HG03159 (cell line): ENCODE data around the gene CCNK.
A peak's percentile ranks its signal among the peaks of the same experiment; 100 is the strongest.

Experiments used
- ATAC-seq: cut with Tn5 transposase; IDR thresholded peaks from one replicate; pipeline ENCODE4 v1.9.1; 2021; ENCODE audit warnings: mild to moderate bottlenecking, moderate library complexity; ENCODE audit not compliant: unreplicated experiment

The CCNK gene

GRCh38 chr14:99480917-99481744 is at the start of gene CCNK:
Gene CCNK (plus strand): TSS chr14:99481409. CDS start chr14:99492678, 11,269 bp downstream.
- ATAC-seq: peak; percentile 86

- no peak for ATAC-seq
These were observed 49.2 kb upstream of the CCNK start for GRCh38 chr14:99431986-99432385.

- ATAC-seq: no peak
These were observed 48.7 kb upstream of the CCNK start for GRCh38 chr14:99432485-99432884.

- ATAC-seq: no peak
These were observed 45.9 kb upstream of the CCNK start for GRCh38 chr14:99435327-99435726.

- no peak for ATAC-seq
These were observed 44.7 kb upstream of the CCNK start for GRCh38 chr14:99436247-99437180.

GRCh38 chr14:99437706-99438105 is 43.5 kb upstream of the CCNK start:
- no peak for ATAC-seq

GRCh38 chr14:99440278-99440677 is 40.9 kb upstream of the CCNK start:
- no peak for ATAC-seq

- no peak for ATAC-seq
These were observed 39.9 kb upstream of the CCNK start for GRCh38 chr14:99441157-99441870.

- ATAC-seq: no peak
These were observed 39.3 kb upstream of the CCNK start for GRCh38 chr14:99441918-99442317.

- no peak for ATAC-seq
These were observed 35.3 kb upstream of the CCNK start for GRCh38 chr14:99445931-99446330.

- no peak for ATAC-seq
These were observed 33.5 kb upstream of the CCNK start for GRCh38 chr14:99447739-99448138.

GRCh38 chr14:99450266-99450665 is 30.9 kb upstream of the CCNK start:
- no peak for ATAC-seq

- no peak for ATAC-seq
These were observed 30.0 kb upstream of the CCNK start for GRCh38 chr14:99451234-99451633.

GRCh38 chr14:99452968-99453367 is 28.2 kb upstream of the CCNK start:
- ATAC-seq: no peak

GRCh38 chr14:99454246-99454645 is 27.0 kb upstream of the CCNK start:
- ATAC-seq: no peak

- ATAC-seq: no peak
These were observed 21.6 kb upstream of the CCNK start for GRCh38 chr14:99459481-99460100.

- no peak for ATAC-seq
These were observed 20.4 kb upstream of the CCNK start for GRCh38 chr14:99460793-99461192.

GRCh38 chr14:99461411-99462085 is 19.7 kb upstream of the CCNK start:
- no peak for ATAC-seq

GRCh38 chr14:99462210-99462609 is 19.0 kb upstream of the CCNK start:
- ATAC-seq: no peak

GRCh38 chr14:99463974-99464373 is 17.2 kb upstream of the CCNK start:
- no peak for ATAC-seq
